ENCODE measurements around the gene RGN. TPM values are rescaled to one million over a fixed set of nuclear protein-coding genes. Genes with fewer than 3 reads are reported as not detected.
A peak's percentile ranks its signal among the peaks of the same experiment; 100 is the strongest.
"Not testable (repeated sequence)": the region's sequence is repeated elsewhere in the genome, so short reads cannot be mapped to it uniquely, and the experiment has no call there.

The RGN gene
- total RNA-seq, 2 donors from 2014 or later, result not detected

- Mint-ChIP-seq H3K4me1 (ENCODE audit: low read depth in 2 of 2) (peaks cover 0 to 10% of the 10 kb centered on the region in 2 donors), H3K36me3 (no peaks in the 10 kb centered on the region), H3K9me3 (no peaks in the 10 kb centered on the region), H3K27ac (no peak overlapping the region), H3K4me3 (no peak overlapping the region), H3K27me3 (no peaks in the 10 kb centered on the region)
- no peak for DNase-seq (ENCODE audit: low spot score)
- ATAC-seq, result no peak
Measured at GRCh38 chrX:47093860-47094259, 15.6 kb downstream of the RGN start.

DNA sequence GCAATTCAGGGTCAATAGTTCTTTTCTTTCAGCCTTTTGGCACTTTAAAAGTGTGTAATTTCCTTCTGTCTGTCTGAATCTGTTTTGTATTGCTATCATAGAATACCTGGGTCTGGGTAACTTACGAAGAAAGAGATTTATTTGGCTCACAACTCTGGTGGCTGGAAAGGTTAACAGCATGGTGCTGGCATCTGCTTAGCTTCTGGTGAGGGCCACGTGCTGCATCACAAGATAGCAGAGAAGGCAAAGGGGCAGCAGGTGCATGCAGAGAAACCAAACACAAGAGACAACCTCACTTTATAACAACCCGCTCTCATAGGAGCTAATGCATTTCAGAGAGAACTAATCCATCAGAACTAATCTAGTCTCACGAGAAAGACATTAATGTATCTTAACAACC lies 18.8 kb downstream of the RGN start:
- ATAC-seq (no peak), DNase-seq (ENCODE audit: low spot score) (no peak)
- Mint-ChIP-seq H3K27me3 (peaks cover 0 to 7% of the 10 kb centered on the region in 2 donors), H3K9me3 (no peaks in the 10 kb centered on the region), H3K4me3 (no peak overlapping the region), H3K27ac (no peak overlapping the region), H3K36me3 (no peaks in the 10 kb centered on the region), H3K4me1 (ENCODE audit: low read depth in 2 of 2) (no peaks in the 10 kb centered on the region)

- H3K36me3 Mint-ChIP-seq, result no peaks in the 10 kb centered on the region
- no peak for DNase-seq (ENCODE audit: low spot score)
- no peak for ATAC-seq
- H3K27ac Mint-ChIP-seq, result no peak overlapping the region
- H3K27me3 Mint-ChIP-seq, result peaks cover 0 to 7% of the 10 kb centered on the region in 2 donors
- no peak overlapping the region for H3K4me3 Mint-ChIP-seq
- H3K4me1 Mint-ChIP-seq (ENCODE audit: low read depth in 2 of 2), result no peaks in the 10 kb centered on the region
- H3K9me3 Mint-ChIP-seq, result no peaks in the 10 kb centered on the region
Measured at GRCh38 chrX:47098338-47099094, 20.3 kb downstream of the RGN start.

DNA sequence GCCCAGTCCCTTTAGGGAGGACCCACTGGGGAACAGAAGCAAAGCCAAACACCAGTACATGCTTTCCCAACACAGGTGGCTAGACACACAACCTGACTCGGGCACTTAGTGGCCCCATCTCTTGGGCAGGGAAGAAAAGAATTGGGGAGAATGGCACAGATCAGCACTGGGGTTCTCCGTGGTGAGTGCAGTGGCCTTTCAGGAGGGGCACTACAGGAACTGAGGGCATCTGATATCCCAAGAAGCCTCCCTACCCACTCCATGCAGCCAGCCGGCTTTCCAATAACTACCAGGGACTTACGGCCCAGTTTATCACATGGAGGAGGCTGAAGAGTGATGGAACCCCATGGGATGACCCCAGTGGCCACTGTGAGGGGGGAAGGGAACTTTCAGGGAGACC lies 23.0 kb downstream of the RGN start:
- Mint-ChIP-seq H3K4me1 (ENCODE audit: low read depth in 2 of 2) (no peaks in the 10 kb centered on the region), H3K4me3 (no peak overlapping the region), H3K9me3 (no peaks in the 10 kb centered on the region), H3K36me3 (no peaks in the 10 kb centered on the region), H3K27me3 (peaks cover 0 to 7% of the 10 kb centered on the region in 2 donors), H3K27ac (no peak overlapping the region)
- ATAC-seq, result no peak
- no peak for DNase-seq (ENCODE audit: low spot score)

DNA sequence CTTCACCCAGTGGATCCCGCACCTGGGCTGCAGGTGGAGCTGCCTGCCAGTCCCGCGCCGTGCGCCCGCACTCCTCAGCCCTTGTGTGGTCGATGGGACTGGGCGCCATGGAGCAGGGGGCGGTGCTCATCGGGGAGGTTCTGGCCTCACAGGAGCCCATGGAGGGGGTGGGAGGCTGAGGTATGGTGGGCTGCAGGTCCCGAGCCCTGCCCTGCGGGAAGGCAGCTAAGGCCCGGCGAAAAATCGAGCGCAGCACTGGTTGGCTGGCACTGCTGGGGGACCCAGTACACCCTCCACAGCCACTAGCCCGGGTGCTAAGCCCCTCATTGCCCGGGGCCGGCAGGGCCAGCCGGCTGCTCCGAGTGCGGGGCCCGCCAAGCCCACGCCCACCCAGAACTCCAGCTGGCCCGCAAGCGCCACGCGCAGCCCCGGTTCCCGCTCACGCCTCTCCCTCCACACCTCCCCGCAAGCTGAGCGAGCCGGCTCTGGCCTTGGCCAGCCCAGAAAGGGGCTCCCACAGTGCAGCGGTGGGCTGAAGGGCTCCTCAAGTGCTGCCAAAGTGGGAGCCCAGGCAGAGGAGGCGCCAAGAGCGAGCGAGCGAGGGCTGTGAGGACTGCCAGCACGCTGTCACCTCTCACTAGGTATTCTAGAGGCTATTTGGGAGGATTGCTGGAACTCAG lies 32.8 kb downstream of the RGN start:
- H3K9me3 Mint-ChIP-seq; H3K4me3 Mint-ChIP-seq; H3K27ac Mint-ChIP-seq; H3K36me3 Mint-ChIP-seq; H3K4me1 Mint-ChIP-seq (ENCODE audit: low read depth in 2 of 2); DNase-seq (ENCODE audit: low spot score); ATAC-seq; H3K27me3 Mint-ChIP-seq: not testable (repeated sequence)

DNA sequence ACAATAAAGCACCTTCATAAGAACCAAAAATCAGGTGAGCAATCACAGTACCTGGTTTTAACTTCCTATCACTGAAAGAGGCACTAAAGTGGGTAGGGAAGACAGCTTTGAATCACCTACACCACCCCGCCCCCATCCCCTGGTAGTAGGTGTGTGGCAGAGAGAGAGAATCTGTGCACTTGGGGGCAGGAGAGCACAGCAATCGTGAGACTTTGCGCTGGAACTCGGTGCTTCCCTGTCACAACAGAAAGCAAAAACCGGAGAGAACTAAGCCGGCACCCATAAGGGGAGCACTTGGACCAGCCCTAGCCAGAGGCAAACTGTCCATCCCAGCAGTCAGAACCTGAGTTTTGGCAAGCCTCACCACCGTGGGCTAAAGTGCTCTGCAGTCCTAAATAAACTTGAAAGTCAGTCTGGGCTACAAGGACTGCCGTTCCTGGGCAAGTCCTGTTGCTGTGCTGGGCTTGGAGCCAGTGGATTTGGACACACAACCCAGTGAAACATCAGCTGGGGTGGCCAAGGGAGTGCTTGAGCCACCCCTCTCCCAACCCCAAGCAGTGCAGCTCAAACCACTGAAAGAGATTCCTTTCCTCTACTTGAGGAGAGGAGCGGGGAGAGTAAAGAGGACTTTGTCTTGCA lies 34.2 kb downstream of the RGN start:
- no peaks in the 10 kb centered on the region for H3K36me3 Mint-ChIP-seq
- peaks cover 0 to 3% of the 10 kb centered on the region in 2 donors for H3K27me3 Mint-ChIP-seq
- no peaks in the 10 kb centered on the region for H3K9me3 Mint-ChIP-seq
- no peak overlapping the region for H3K4me3 Mint-ChIP-seq
- ATAC-seq, result no peak
- no peak for DNase-seq (ENCODE audit: low spot score)
- H3K4me1 Mint-ChIP-seq (ENCODE audit: low read depth in 2 of 2), result no peaks in the 10 kb centered on the region
- no peak overlapping the region for H3K27ac Mint-ChIP-seq

- not testable (repeated sequence) for H3K9me3 Mint-ChIP-seq; H3K4me1 Mint-ChIP-seq (ENCODE audit: low read depth in 2 of 2); H3K4me3 Mint-ChIP-seq; H3K36me3 Mint-ChIP-seq; H3K27me3 Mint-ChIP-seq; H3K27ac Mint-ChIP-seq; ATAC-seq; DNase-seq (ENCODE audit: low spot score)
Measured at GRCh38 chrX:47116551-47117110, 38.4 kb downstream of the RGN start.

DNA sequence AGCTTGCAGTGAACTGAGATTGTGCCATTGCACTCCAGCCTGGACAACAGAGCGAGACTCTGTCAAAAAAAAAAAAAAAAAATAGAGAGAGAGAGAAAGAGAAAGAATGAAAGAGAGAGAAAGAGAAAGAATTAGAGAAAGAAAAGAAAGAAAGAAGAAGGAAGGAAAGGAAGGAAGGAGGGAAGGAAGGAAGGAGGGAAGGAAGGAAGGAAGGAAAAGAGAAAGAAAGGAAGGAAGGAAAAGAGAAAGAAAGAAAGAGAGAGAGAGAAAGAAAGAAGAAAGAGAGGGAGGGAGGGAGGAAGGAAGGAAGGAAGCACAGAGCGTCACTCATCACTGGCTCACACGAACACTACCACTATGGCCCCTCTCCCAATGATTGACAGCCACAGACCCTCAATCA lies 46.2 kb downstream of the RGN start:
- not testable (repeated sequence) for H3K36me3 Mint-ChIP-seq; H3K27ac Mint-ChIP-seq; H3K4me1 Mint-ChIP-seq (ENCODE audit: low read depth in 2 of 2); DNase-seq (ENCODE audit: low spot score); H3K9me3 Mint-ChIP-seq; H3K27me3 Mint-ChIP-seq; H3K4me3 Mint-ChIP-seq; ATAC-seq

GRCh38 chrX:47129157-47129898 lies 51.1 kb downstream of the RGN start:
- Mint-ChIP-seq H3K27me3 (peaks cover 0 to 2% of the 10 kb centered on the region in 2 donors), H3K9me3 (no peaks in the 10 kb centered on the region), H3K4me1 (ENCODE audit: low read depth in 2 of 2) (no peaks in the 10 kb centered on the region), H3K36me3 (no peaks in the 10 kb centered on the region), H3K27ac (peak overlapping the region; percentile 87 to 91), H3K4me3 (peak overlapping the region; percentile 96)
- ATAC-seq, result peak; percentile 99 to 100
- peak; percentile 90 for DNase-seq (ENCODE audit: low spot score)

DNA sequence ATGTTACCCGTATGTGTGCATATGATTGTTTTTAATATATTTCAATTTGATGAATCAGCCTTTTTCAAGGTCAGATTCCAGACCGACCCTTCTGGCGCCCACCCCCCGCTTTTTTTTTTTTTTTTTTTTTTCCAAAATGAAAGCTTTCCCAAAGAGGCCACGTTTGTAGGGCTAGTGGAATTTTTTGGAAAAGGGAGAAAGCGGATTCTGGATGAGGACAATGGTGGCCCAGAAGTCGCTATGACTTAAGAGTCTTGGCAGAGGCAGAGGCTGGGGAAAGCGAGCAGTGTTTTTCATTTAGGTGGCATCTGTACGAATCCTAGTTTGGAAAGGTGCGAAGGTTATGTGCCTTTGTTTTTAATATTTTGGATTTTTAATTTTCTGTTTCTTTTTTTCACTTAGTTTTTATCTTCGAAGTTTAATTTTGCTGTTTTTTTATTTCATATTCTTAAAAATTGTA lies 51.7 kb downstream of the RGN start:
- H3K36me3 Mint-ChIP-seq, result no peaks in the 10 kb centered on the region
- no peak for ATAC-seq
- peaks cover 0 to 2% of the 10 kb centered on the region in 2 donors for H3K27me3 Mint-ChIP-seq
- peak overlapping the region; percentile 87 to 91 for H3K27ac Mint-ChIP-seq
- no peaks in the 10 kb centered on the region for H3K9me3 Mint-ChIP-seq
- no peak for DNase-seq (ENCODE audit: low spot score)
- H3K4me1 Mint-ChIP-seq (ENCODE audit: low read depth in 2 of 2), result no peaks in the 10 kb centered on the region
- peak overlapping the region; percentile 96 for H3K4me3 Mint-ChIP-seq

DNA sequence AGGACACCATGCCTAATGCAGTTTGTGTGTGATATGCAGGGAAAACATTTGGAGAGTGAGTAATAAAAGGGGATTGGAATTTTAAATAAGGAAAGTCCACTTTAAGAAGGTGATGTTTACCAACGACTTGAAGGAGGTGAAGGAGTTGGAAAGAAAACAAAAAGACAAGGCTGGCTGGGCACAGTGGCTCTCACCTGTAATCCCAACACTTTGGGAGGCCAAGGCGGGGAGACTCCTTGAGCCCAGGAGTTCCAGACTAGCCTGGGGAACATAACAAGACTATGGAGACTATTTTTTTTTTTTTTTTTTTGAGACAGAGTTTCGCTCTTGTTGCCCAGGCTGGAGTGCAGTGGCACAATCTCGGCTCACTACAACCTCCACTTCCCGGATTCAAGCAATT lies 55.2 kb downstream of the RGN start:
- Mint-ChIP-seq H3K27me3 (peaks cover 0 to 2% of the 10 kb centered on the region in 2 donors), H3K36me3 (no peaks in the 10 kb centered on the region), H3K4me1 (ENCODE audit: low read depth in 2 of 2) (no peaks in the 10 kb centered on the region), H3K27ac (no peak overlapping the region), H3K4me3 (no peak overlapping the region), H3K9me3 (no peaks in the 10 kb centered on the region)
- ATAC-seq (no peak), DNase-seq (ENCODE audit: low spot score) (no peak)

DNA sequence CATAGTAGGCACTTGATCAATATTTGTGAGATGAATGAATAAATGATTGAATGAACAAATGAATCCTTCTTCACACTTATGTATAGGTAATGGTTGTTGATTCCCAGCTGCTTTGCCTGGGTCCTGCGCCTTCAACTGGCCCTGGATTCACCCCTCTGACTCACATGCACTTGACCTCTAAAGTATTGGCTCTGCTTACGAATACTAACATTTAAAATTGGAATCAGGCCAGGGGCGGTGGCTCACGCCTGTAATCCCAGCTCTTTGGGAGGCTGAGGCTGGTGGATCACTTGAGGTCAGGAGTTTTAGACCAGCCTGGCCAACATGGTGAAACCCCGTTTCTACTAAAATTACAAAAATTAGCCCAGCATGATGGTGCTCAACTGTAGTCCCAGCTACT lies 57.4 kb downstream of the RGN start:
- not testable (repeated sequence) for H3K27me3 Mint-ChIP-seq; H3K4me1 Mint-ChIP-seq (ENCODE audit: low read depth in 2 of 2); H3K36me3 Mint-ChIP-seq; H3K27ac Mint-ChIP-seq; DNase-seq (ENCODE audit: low spot score); ATAC-seq; H3K9me3 Mint-ChIP-seq; H3K4me3 Mint-ChIP-seq

DNA sequence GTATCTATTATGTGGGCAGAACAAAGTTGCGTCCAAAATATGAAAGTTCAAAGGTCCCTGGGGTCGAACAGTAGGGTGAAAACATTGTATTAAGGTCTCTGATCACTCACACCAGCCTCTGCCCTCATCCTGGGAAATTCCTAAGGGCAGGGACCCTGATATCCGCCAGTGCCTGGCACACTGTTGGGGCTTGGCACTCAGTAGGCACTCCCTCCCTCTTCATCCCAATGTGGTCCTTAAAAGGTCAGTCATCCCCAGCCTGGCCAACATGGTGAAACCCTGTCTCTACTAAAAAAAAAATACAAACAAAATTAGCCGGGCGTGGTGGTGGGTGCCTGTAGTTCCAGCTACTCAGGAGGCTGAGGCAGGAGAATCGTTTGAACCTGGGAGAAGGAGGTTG lies 59.9 kb downstream of the RGN start:
- H3K27me3 Mint-ChIP-seq, result peaks cover 0 to 6% of the 10 kb centered on the region in 2 donors
- no peak overlapping the region for H3K4me3 Mint-ChIP-seq
- no peak for DNase-seq (ENCODE audit: low spot score)
- ATAC-seq, result no peak
- H3K27ac Mint-ChIP-seq, result no peak overlapping the region
- no peaks in the 10 kb centered on the region for H3K9me3 Mint-ChIP-seq
- H3K36me3 Mint-ChIP-seq, result peaks cover 5% of the 10 kb centered on the region
- peaks cover 9 to 11% of the 10 kb centered on the region in 2 donors for H3K4me1 Mint-ChIP-seq (ENCODE audit: low read depth in 2 of 2)
